GM12891 (cell line): Measurements from ENCODE around the gene IQGAP2.

Source experiments
- POLR2A ChIP-seq: IDR thresholded peaks from 2 replicates; pipeline ENCODE4 v1.6.1; 2011; ENCODE audit warnings: low read depth, low read length, control low read depth
- POLR2AphosphoS5 ChIP-seq: IDR thresholded peaks from 2 replicates; pipeline ENCODE4 v1.6.1; 2011; ENCODE audit warnings: low read depth, low read length, control low read depth
- SPI1 ChIP-seq: IDR thresholded peaks from 2 replicates; pipeline ENCODE4 v1.6.1; 2011; ENCODE audit warnings: low read depth, low read length, control low read depth
- TAF1 ChIP-seq: IDR thresholded peaks from 2 replicates; pipeline ENCODE4 v1.6.1; 2011; ENCODE audit warnings: low read depth, low read length, control low read depth

DNA sequence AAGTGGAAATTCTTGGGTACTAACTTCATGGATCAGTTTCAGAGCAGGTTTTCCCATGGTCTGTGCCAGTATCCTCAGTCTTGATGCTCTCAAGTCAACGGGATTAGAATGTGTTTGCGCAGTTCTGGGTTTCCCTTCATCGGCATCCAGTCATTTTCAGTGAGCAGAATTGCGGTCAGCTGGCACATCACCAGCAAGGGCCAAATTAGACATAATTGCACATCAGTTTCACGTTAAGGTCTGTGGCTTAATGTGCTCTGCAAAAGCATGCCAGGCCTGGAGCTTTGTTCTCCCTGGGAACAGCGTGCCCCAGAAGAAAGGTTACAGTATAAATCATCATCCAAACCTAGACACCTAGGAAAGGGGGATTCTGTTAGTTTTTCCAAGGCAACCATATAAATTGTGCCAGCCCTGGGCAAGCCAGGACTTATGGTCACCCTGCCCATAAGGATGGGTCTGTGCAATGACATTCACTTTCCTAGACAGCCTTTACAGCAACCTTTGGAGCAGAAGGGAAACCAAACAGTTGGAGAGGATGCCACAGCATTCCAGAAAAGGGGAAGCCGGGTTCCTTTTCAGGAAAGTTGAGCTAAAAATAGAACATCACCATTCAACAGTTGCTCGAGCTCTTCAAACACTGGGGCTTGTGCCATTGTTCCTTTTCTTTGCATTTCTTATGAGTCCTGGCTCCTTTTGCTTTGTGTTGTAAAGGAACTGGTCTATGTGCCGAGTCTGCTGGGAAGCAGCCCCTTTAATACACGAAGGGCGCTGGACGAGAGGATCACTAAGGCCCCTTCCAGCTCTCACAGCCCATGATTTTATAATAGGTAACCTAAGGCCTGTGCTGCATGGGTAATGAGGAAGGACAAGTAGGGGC lies 23.1 kb downstream of the IQGAP2 start:
- TF ChIP-seq POLR2A (no peak), POLR2AphosphoS5 (no peak), TAF1 (no peak), SPI1 (no peak)
